HUES6 (cell line): Measurements from ENCODE around the gene PLSCR3.

Experiments used
- H3K27ac ChIP-seq: 2 replicates; pipeline ENCODE4 v1.7.0; 2013; ENCODE audit warnings: low read depth, mild to moderate bottlenecking, low read length, inconsistent platforms
- H3K27me3 ChIP-seq: 2 replicates; pipeline ENCODE4 v1.6.1; 2013; ENCODE audit warnings: low read length; ENCODE audit not compliant: control insufficient read depth, insufficient read depth
- H3K36me3 ChIP-seq: 2 replicates; pipeline ENCODE4 v1.6.1; 2013; ENCODE audit warnings: low read length; ENCODE audit not compliant: control insufficient read depth, insufficient read depth
- H3K4me1 ChIP-seq: 2 replicates; pipeline ENCODE4 v1.6.1; 2013; ENCODE audit warnings: low read length; ENCODE audit not compliant: control insufficient read depth, insufficient read depth
- H3K4me3 ChIP-seq: 2 replicates; pipeline ENCODE4 v1.5.1; 2013; ENCODE audit warnings: low read depth, low read length
- H3K9ac ChIP-seq: one replicate; pipeline ENCODE4 v1.6.1; 2013; ENCODE audit warnings: mild to moderate bottlenecking, low read length
- H3K9me3 ChIP-seq: 2 replicates; pipeline ENCODE4 v1.6.1; 2013; ENCODE audit warnings: low read depth, low read length; ENCODE audit not compliant: control insufficient read depth, insufficient read depth

Gene PLSCR3

DNA sequence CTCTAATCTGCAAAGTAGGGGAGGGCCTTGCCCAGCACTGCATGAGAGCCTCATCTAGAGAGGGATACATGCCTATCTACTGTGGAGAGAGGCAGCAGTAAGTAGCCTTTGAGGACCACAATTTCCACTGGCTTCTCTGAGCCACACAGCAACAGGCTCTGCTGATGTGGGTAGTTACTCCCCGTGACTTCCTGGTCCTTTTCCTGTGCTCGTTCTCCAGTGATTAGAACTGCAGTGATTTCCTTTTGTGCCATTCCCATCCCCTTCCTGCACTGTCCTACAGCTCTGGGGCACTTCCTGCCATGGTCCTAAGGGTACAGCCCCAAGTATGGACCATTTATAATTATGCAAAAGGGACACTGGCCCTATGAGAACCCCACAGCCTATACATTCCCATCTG, 3.0 kb downstream of the PLSCR3 start:
- Histone ChIP-seq H3K4me1 (peaks cover 11% of the 10 kb centered on the region; the same call in 1 of the 2 replicates), H3K9ac (no peak overlapping the region), H3K27ac (no peak overlapping the region), H3K36me3 (peaks cover 52% of the 10 kb centered on the region), H3K4me3 (no peak overlapping the region), H3K27me3 (no peaks in the 10 kb centered on the region), H3K9me3 (no peaks in the 10 kb centered on the region)

- no peak overlapping the region for H3K4me3 ChIP-seq
- H3K9me3 ChIP-seq = no peaks in the 10 kb centered on the region
Measured at GRCh38 chr17:7389924-7390910, 4.1 kb downstream of the PLSCR3 start.

GRCh38 chr17:7388856-7389255, 5.5 kb downstream of the PLSCR3 start:
- peaks cover 54% of the 10 kb centered on the region for H3K36me3 ChIP-seq
- no peak overlapping the region for H3K9ac ChIP-seq
- H3K27me3 ChIP-seq = peaks cover 9% of the 10 kb centered on the region
- H3K4me1 ChIP-seq = peaks cover 14% of the 10 kb centered on the region
- no peaks in the 10 kb centered on the region for H3K9me3 ChIP-seq
- H3K4me3 ChIP-seq = no peak overlapping the region
- H3K27ac ChIP-seq = no peak overlapping the region

More at GRCh38 chr17:7389924-7390910, 4.1 kb downstream of the PLSCR3 start:
- Histone ChIP-seq H3K27ac (no peak overlapping the region), H3K9ac (no peak overlapping the region), H3K36me3 (peaks cover 54% of the 10 kb centered on the region), H3K4me1 (peaks cover 11% of the 10 kb centered on the region; the same call in 1 of the 2 replicates), H3K27me3 (no peaks in the 10 kb centered on the region)

DNA sequence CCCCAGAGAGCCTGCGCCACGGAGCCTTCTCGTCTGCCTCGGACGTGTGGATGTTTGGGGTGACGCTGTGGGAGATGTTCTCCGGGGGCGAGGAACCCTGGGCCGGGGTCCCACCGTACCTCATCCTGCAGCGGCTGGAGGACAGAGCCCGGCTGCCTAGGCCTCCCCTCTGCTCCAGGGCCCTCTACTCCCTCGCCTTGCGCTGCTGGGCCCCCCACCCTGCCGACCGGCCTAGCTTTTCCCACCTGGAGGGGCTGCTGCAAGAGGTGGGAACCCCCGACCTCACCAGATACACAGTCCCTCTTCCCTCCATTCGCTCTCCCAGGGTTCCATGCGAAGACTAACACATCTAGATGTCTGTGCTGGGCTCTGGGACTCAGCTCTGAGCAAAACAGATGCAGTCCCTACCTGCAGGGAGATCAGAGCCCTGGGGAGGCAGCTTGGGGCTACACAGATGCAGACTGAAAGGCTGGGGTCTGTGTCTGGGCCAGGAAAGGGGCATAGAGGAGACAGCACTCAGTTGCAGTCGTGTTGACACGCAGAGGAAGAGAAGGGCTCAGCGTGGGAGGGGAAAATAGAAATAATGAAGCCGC, 9.7 kb downstream of the PLSCR3 start:
- Histone ChIP-seq H3K9me3 (no peaks in the 10 kb centered on the region), H3K4me3 (peak overlapping the region; percentile 54), H3K27ac (no peak overlapping the region), H3K27me3 (peaks cover 50% of the 10 kb centered on the region), H3K4me1 (peaks cover 26% of the 10 kb centered on the region), H3K36me3 (peaks cover 28% of the 10 kb centered on the region), H3K9ac (peak overlapping the region; percentile 42)

GRCh38 chr17:7383742-7384488, 10.4 kb downstream of the PLSCR3 start:
- H3K4me3 ChIP-seq = peak overlapping the region; percentile 54
- H3K9me3 ChIP-seq = peaks cover 4% of the 10 kb centered on the region; the same call in 1 of the 2 replicates
- peaks cover 26% of the 10 kb centered on the region for H3K4me1 ChIP-seq
- H3K27me3 ChIP-seq = peaks cover 56% of the 10 kb centered on the region
- no peak overlapping the region for H3K27ac ChIP-seq
- H3K9ac ChIP-seq = peak overlapping the region; percentile 42
- H3K36me3 ChIP-seq = peaks cover 22% of the 10 kb centered on the region

DNA sequence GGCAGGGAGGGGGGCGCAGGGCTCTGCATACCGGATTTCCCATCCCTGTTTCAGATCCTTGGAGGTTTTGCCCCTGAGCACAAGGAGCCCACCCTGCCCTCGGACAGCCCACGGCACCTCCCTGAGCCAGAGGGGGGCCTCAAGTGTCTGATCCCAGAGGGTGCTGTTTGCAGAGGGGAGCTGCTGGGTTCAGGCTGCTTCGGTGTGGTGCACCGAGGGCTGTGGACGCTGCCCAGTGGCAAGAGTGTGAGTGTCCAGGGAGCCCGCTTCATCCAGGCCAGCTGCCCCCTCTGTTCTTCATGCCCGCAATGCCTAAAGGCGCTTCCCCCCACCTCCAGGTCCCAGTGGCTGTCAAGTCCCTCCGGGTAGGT, 11.0 kb downstream of the PLSCR3 start:
- H3K36me3 ChIP-seq = peaks cover 16% of the 10 kb centered on the region
- H3K27ac ChIP-seq = no peak overlapping the region
- H3K27me3 ChIP-seq = peaks cover 56% of the 10 kb centered on the region
- peak overlapping the region; percentile 54 for H3K4me3 ChIP-seq
- H3K9me3 ChIP-seq = peaks cover 4% of the 10 kb centered on the region; the same call in 1 of the 2 replicates
- peaks cover 26% of the 10 kb centered on the region for H3K4me1 ChIP-seq
- H3K9ac ChIP-seq = peak overlapping the region; percentile 34

DNA sequence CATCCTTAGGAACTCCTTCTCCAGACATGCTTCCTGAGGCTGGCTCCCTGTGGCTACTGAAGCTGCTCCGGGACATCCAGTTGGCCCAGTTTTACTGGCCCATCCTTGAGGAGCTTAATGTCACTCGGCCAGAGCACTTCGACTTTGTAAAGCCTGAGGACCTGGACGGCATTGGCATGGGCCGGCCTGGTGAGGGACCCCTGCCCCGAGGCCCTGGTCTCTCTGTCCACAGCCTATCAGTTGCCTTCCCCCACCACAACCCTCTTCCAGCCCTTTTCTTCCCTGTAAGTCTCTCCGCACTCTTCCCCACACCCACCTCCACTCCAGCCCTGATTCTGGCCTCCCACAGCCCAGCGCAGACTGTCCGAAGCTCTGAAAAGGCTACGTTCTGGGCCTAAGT, 11.4 kb downstream of the PLSCR3 start:
- Histone ChIP-seq H3K36me3 (peaks cover 12% of the 10 kb centered on the region), H3K27ac (no peak overlapping the region), H3K27me3 (peaks cover 56% of the 10 kb centered on the region), H3K9ac (no peak overlapping the region), H3K9me3 (peaks cover 4% of the 10 kb centered on the region; the same call in 1 of the 2 replicates), H3K4me3 (no peak overlapping the region), H3K4me1 (peaks cover 26% of the 10 kb centered on the region)

DNA sequence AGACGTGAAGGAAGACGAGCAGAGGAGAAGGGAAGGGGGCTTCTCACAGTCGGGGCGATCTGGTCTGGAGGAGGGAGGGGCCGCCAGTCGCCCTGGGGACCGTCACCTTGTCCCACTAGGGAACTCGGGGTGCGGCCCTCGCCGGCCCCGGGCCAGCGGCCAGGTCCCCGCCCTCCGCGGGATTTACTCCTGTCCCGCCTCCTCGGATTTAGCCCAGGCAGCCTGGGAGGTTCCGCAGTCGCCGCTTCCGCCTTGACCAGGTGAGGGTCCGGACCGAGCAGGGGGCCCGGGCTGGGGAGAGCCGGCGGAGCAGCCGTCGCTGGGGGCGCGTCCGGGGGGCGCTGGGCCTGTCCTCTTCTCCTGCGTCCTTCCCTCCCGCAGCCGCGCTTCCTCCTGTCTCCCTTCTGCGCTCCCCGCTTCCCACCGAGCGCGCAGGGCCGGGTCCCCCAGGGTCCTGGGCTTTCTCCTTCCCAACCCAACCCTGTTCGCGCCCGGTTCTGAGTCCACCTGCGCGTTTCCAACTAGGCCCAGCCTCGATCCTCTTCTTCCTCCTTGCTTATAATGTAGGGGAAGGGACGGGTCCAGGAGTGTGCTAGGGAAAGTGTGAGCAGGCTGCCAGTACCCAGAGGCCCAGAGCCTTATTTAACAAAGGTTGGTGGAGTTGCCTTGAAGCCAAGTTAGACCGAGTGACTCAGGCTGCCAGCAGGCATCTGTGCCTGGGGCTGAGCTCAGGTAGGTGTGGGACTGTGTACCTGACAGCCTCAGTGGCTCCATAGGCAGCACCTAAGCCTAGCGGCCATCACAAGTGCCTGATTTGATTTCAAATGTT, 13.3 kb downstream of the PLSCR3 start, which contains the start of gene TNK1:
TNK1 (plus strand) TSS at position 235 of the 829 bp plus-strand sequence. CDS start 1,838 bp downstream, outside the sequence.
- Histone ChIP-seq H3K36me3 (no peaks in the 10 kb centered on the region), H3K9me3 (peaks cover 4% of the 10 kb centered on the region; the same call in 1 of the 2 replicates), H3K4me1 (peaks cover 26% of the 10 kb centered on the region), H3K9ac (peak within 1 kb of the TSS; percentile 46), H3K27ac (no peak within 1 kb of the TSS), H3K4me3 (peak within 1 kb of the TSS; percentile 62), H3K27me3 (peaks cover 56% of the 10 kb centered on the region)

- peaks cover 4% of the 10 kb centered on the region; the same call in 1 of the 2 replicates for H3K9me3 ChIP-seq
- H3K4me1 ChIP-seq = peaks cover 26% of the 10 kb centered on the region
- peak overlapping the region; percentile 62 for H3K4me3 ChIP-seq
- H3K27me3 ChIP-seq = peaks cover 56% of the 10 kb centered on the region
- no peaks in the 10 kb centered on the region for H3K36me3 ChIP-seq
- H3K27ac ChIP-seq = no peak overlapping the region
- H3K9ac ChIP-seq = peak overlapping the region; percentile 46
Measured at GRCh38 chr17:7380321-7380720, 14.0 kb downstream of the PLSCR3 start.

DNA sequence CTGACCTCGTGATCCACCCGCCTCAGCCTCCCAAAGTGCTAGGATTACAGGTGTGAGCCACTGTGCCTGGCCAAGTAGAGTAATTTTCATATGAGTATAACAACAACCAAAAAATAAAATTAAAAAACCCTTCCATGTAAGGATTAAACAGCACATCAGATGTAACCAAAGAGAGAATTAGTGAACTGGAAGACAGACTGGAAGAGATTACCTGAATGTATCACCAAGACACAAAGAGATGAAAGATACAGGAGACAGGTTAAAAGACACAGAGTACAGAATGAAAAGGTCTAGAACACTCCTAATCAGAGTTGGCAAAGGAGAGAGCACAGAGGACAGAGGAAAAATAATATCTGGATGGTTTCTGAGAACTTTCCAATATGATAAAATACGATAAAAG, 15.2 kb downstream of the PLSCR3 start:
- Histone ChIP-seq H3K4me1 (peaks cover 20% of the 10 kb centered on the region), H3K9ac (no peak overlapping the region), H3K9me3 (peaks cover 4% of the 10 kb centered on the region; the same call in 1 of the 2 replicates), H3K27me3 (peaks cover 48% of the 10 kb centered on the region), H3K4me3 (no peak overlapping the region), H3K36me3 (no peaks in the 10 kb centered on the region), H3K27ac (no peak overlapping the region)
